ENCODE measurements around the gene TBC1D7. TPM values are rescaled to one million over a fixed set of nuclear protein-coding genes. Genes with fewer than 3 reads are reported as not detected.

The TBC1D7 gene
- total and polyA plus RNA-seq, 2 of the 4 experiments (the other 2 are of a cell fraction) = 14.3 to 22.6 TPM

DNA sequence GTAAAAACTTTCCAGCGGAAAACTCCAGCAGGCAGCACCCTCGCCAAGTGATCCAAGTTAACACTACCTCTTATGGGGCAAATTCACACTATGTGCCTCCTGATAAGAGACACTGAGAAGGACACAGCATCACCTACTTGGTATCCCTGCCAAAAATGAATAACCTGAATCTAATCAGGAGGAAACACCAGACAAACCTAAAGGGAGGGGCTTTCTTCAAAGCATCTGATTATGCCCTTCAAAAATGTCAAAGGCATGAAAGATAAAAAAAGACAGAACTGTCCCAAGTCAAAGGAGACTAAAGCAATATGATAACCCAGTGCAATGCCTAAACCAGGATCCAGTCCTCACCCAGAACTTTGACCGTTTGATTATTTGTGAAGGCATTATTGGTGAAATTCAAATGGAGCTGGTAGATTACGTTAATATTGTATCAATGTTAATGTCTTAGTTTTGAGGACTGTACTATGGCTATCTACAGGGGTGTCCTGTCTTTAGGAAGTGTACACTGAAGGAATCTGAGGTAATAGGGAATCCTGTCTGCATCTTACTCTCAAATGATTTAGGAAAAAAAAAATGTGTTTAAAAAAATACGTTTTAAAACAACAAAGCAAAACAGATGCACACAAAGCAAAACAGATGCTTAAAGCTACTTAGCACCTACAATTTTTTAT lies 8.3 kb downstream of the TBC1D7 start:
- Histone ChIP-seq H2BK15ac (ENCODE audit: low read depth, low read length) (no peak overlapping the region), H3K4me1 (ENCODE audit: control insufficient read depth, insufficient read depth, low read length) (no peaks in the 10 kb centered on the region), H4K91ac (ENCODE audit: insufficient read depth, low read depth, low read length) (no peak overlapping the region), H3K9me3 (ENCODE audit: control insufficient read depth, insufficient read depth, low read length) (no peaks in the 10 kb centered on the region), H2AFZ (replicated peaks; ENCODE audit: low read length, poor library complexity) (no peak overlapping the region), H4K5ac (ENCODE audit: low read depth, low read length) (no peak overlapping the region), H4K20me1 (ENCODE audit: insufficient read depth, low read length) (no peaks in the 10 kb centered on the region), H3K79me1 (ENCODE audit: low read depth in 1 of 2, low read length in 2 of 2) (no peaks in the 10 kb centered on the region; a peak in 1 of 4 replicates), H2BK120ac (ENCODE audit: low read depth, low read length) (no peak overlapping the region), H3K14ac (replicated peaks; ENCODE audit: low read depth, low read length) (no peak overlapping the region), H4K8ac (ENCODE audit: low read depth in 2 of 2, low read length in 2 of 2) (no peak overlapping the region), H3K23ac (ENCODE audit: low read depth, low read length) (no peak overlapping the region), H3K9ac (ENCODE audit: low read depth, low read length) (no peak overlapping the region), H2BK20ac (ENCODE audit: low read depth, low read length) (no peak overlapping the region), H3K9me1 (ENCODE audit: insufficient read depth, low read length) (peaks cover 4% of the 10 kb centered on the region), H3K18ac (ENCODE audit: low read depth, low read length) (no peak overlapping the region), H3K4me2 (ENCODE audit: low read depth, low read length) (no peak overlapping the region), H2AK5ac (ENCODE audit: low read depth, low read length) (no peak overlapping the region), H3K27ac (ENCODE audit: insufficient read depth, low read length) (no peak overlapping the region), H3K4ac (ENCODE audit: low read depth, low read length) (no peak overlapping the region), H2AK9ac (replicated peaks; ENCODE audit: low read depth, low read length, poor library complexity) (no peak overlapping the region), H2BK5ac (ENCODE audit: low read depth, low read length, poor library complexity, severe bottlenecking) (no peak overlapping the region), H3K27me3 (ENCODE audit: control insufficient read depth, insufficient read depth, low read length) (no peaks in the 10 kb centered on the region), H3K36me3 (ENCODE audit: control insufficient read depth, insufficient read depth, low read length) (peaks cover 40% of the 10 kb centered on the region), H3K4me3 (ENCODE audit: insufficient read depth, low read depth, low read length) (no peak overlapping the region), H3K56ac (ENCODE audit: extremely low read depth, insufficient read depth, low read length) (no peak overlapping the region)
- intact Hi-C loops (cut with micrococcal nuclease) = no loop called here
- WGBS, 2 experiments (ENCODE audit: extremely low coverage in 2 of 2, insufficient read length in 1 of 2) = 100% methylated on average over 1 of the region's 5 CpGs; no CpG with 5 or more reads in 1 of the 2 experiments
- no peak for TF ChIP-seq MAFK (IDR thresholded peaks at IDR 0.05; ENCODE audit: low read depth, low read length)
- TF ChIP-seq, protein P1, sequence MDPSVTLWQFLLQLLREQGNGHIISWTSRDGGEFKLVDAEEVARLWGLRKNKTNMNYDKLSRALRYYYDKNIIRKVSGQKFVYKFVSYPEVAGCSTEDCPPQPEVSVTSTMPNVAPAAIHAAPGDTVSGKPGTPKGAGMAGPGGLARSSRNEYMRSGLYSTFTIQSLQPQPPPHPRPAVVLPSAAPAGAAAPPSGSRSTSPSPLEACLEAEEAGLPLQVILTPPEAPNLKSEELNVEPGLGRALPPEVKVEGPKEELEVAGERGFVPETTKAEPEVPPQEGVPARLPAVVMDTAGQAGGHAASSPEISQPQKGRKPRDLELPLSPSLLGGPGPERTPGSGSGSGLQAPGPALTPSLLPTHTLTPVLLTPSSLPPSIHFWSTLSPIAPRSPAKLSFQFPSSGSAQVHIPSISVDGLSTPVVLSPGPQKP (IDR thresholded peaks at IDR 0.05; ENCODE audit: borderline replicate concordance, low read depth, low read length) = no peak
- no peak for TF ChIP-seq RFX5 (IDR thresholded peaks at IDR 0.05; ENCODE audit: low read depth, low read length)
- no peak for TF ChIP-seq MAZ (IDR thresholded peaks at IDR 0.05; ENCODE audit: borderline replicate concordance, low read depth, low read length)
- no peak for TF ChIP-seq MXI1 (IDR thresholded peaks at IDR 0.05; ENCODE audit: borderline replicate concordance, low read depth, low read length)
- in situ Hi-C loops (cut with MboI; ENCODE audit: low sequenced_read_pairs) = no loop called here
- no TSS peak for BruUV-seq (replicated peaks)
- dilution Hi-C loops (cut with HindIII; ENCODE audit: low sequenced_read_pairs, unreplicated experiment) = no loop called here
- DNase-seq (no peak), ATAC-seq (ENCODE audit: low read depth) (no peak)
- CTCF ChIA-PET = interaction anchor here (0.6 kb wide), 2 partner anchors 11 to 34 kb away, joined by 3 to 4 read pairs; no protein-coding TSS in a partner anchor
- POLR2A ChIA-PET (ENCODE audit: unreplicated experiment) = no interaction called here
